HG02973 (cell line): ENCODE data around the gene RCN2.
A peak's percentile ranks its signal among the peaks of the same experiment; 100 is the strongest.

Source experiments
- ATAC-seq: cut with Tn5 transposase; IDR thresholded peaks from one replicate; pipeline ENCODE4 v1.9.1; 2021; ENCODE audit warnings: moderate library complexity; ENCODE audit not compliant: unreplicated experiment

RCN2 gene

DNA sequence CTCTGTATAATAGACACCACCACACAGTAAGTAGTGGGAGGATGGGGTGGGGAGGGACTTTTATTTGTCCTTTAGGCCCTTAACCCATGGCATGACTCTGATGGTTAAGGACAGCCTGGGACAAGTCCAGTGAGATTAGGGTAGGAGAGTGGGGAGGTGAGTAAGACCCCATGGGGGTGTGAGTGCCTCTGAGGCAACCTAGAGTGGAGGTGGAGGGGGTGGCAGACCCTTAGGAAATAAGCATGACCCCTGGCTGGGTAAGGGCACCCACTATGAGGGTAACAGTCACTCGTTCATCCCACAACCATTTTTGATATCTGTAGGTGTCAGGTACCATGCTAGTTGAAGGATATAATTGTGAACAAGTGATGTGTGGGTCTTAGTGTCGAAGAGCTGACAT lies 42.4 kb downstream of the RCN2 start:
- no peak for ATAC-seq

DNA sequence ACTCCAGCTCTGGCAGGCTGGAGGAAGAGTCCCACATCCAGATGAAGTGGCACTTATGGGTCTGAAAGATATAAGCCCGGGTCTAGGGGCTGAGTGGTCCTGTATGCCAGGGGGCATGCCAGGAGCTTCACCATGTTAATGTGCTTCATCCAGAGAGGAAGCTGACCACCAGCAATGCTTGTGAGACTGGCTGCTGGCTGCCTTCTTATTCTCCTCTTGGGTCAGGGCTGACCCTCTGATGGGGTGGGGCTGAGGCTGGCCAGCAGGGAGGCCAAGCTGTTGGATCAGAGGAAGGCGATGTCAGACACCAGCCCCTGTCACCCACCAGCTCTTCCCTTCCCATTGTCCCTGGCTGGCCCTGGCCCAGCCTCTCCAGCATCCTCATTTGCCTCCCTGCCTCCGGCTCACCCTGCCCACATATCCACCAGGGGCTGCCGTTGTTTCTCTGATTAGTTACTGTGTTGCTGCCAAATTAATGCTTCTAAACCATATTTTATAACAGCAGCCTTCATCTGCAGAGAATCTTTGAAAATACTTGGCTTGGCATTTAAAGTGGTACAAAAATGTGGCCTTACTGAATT lies 43.0 kb downstream of the RCN2 start:
- ATAC-seq: no peak

DNA sequence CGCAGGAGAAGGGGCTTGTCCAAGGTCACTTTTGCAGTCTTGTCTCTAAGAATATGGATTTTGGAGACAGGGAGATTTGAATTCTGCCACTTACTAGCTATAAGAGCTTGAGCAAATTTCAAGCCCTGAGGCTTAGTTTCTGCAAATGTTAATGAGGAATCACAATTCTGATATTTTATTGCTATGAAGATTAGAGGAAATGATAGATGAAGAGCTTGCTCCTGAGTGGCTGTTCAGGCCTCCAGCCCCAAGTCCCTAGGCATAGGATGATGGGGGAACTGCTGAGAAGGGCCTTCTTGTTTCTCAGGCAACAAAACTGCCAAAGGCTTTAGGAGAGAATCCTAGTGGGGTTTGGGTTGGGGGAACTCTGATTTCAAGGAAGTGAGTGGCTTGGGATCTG lies 44.6 kb downstream of the RCN2 start:
- no peak for ATAC-seq

DNA sequence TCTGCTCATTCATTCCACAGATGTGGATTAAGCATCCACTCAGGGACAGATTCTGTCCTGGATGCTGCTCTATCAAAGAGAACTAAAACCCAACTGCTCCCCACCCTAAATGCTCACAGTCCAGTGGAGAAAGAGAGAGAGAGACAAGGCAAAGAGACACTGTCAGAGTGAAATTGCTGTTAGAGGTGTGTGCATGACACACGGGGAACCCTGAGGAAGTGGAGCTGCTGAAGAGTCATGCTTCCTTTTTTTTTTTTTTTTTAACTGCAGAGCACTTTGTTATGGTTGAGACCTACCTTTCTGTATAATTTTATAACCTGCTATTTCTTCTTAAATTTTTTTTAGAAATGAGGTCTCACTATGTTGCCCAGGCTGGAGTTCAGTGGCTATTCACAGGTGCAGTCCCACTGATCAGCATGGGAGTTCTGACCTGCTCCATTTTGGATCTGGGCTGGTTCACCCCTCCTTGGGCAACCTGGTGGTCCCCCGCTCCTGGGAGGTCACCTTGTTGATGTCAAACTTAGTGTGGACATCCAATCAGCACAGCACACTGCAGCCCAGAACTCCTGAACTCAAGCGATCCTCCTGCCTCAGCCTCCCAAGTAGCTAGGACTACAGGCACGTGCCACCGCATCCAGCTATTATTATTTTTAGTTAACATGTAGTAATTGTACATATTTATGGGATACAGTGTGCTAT lies 45.2 kb downstream of the RCN2 start:
- ATAC-seq: no peak

DNA sequence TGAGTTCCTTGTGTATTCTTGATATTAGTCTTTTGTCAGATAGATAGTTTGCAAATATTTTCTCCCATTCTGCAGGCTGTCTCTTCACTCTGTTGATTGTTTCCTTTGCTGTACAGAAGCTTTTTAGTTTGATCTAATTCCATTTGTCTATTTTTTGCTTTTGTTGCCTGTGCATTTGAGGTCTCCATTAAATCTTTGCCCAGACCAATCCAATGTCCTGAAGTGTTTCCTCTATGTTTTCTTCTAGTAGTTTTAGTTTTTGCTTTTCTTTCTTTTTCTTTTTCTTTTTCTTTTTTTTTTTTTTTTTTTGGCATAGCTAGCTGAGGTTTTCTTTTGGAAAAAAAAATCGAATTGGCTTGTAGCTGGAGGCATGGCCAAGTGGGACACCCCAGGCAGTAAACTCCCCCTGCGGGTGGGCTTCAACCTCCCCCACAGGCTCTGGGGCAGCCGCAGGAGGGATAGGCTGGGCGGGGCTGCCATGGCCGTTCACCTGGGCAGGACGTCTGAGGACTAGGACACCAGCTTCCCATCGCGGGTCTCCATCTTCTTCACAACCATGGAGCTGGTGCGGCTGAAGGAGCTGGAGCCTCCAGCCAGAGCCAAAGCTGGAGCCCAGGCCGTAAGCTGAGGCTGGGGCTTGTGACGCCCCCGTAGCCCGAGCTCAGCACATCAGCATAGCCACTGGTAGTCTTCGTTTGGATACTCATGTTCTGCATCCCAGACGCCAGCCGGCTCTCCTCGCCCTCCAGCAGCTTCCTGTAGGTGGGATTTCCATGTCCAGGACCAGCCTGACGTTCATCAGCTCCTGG lies 47.2 kb downstream of the RCN2 start:
- ATAC-seq: no peak

DNA sequence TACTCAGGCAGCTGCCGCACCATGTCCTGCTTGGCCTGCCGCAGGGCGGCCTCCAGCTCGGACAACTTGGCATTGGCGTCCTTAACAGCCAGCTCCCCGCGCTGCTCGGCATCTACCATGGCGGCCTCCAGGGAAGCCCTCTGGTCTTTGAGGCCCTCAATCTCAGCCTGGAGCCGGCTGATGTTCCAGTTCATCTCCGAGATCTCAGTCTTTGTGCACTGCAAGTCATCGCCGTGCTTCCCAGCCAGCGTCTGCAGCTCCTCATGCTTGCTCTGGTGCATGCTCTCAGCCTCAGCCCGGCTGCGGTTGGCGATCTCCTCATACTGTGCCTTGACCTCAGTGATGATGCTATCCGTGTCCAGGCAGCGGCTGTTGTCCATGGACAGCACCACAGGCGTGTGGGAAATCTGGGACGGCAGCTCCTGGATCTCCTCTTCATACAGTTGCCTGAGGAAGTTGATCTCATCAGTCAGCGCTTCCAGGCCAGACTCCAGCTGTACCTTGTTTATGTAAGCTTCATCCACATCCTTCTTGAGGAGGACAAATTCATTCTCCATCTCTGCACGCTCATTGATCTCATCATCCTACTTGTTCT lies 47.9 kb downstream of the RCN2 start:
- no peak for ATAC-seq

DNA sequence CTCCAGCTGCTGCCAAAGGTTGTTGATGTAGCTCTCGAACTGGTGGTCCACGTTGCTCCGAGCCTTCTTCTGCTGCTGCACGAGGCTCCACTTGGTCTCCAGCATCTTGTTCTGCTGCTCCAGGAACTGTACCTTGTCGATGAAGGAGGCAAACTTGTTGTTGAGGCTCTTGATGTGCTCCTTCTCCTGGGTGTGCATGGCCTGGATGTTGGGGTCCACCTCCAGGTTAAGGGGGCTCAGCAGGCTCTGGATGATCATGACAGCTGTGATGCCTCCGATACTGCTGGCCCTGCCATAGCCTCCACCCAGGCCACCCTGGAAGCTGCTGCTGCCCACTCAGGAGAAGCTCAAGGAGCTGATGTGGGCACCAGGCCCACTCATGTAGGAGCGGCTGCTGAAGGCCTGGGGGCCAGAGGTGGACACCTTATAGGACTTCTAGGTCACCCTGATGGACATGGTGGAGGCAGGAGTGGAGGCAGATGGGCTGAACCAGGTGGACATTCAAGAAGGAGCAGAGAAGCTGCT lies 48.5 kb downstream of the RCN2 start:
- no peak for ATAC-seq

DNA sequence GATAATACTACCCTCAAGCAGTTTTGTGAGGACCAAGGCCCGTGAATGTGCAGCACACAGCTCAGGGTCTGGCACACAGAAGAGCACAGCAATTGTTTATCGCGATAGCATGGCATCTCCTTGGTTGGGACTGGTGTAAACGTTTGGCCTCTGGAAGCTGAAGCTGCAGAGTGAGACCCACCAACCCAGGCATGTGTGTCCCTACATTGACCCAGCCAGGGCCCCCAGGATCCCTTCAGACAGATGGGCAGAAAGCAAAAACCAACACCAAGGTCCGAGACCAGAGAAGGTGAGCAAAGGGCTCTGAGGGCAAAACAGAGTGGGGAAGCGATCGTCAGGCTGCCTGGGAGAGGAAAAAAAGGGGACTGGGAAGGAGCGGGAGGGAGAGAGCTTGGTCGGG lies 50.8 kb downstream of the RCN2 start:
- ATAC-seq: no peak

DNA sequence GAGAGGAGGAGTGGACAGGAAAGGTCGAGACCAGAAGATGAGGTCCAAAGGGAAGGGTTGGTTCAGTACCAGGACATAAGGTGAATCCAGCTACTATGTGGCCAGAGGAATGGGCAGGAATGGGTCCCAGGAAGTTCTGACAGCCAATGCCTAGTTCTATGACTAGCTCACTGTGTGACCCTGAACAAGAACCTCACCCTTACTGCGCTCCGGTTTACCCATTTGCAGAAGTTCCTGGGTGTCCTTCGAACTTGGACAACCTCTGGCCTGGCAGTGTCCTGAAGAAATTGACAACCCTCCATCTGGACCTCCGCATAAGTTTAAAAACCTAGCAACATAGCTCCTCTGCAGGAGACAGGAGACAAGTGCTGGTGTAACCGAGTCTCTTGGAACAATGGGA lies 51.2 kb downstream of the RCN2 start:
- ATAC-seq: no peak

DNA sequence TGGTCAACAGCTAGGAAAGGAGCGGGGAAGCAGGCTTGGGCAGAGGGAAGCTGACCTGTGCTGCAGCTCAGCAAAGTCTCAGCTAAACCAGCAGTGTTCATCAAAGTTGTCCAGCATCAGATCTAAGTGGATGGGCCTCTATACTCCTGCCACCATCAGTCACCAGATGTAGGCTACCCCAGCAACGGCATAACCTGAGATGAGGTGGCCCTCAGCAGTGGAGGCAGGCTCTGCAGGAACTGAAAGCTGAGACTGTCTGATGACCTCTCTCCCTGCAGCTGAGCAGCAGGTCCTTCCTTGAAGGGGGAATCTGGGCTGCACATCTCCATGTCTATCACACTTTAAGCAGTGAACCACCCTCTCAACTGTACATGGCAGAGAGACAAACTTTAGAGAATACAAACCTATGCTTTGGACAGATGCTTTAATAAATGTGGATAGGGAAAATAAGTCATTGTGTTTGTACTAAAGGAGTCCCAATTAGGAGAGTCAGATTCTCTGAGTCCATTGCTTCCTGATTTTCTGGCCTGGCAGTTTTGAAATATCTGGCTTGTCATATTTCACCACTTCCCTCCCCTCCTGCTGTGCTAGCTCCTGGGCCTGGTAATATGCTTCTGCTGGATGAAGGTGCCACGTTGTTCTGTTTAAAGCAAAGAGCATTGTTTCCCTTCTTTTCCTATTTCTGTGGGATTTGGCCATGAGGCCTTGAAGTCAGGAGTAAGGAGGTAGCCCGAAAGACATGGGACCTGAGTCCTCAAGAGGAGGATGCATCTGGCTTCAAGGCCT lies 52.2 kb downstream of the RCN2 start:
- no peak for ATAC-seq

DNA sequence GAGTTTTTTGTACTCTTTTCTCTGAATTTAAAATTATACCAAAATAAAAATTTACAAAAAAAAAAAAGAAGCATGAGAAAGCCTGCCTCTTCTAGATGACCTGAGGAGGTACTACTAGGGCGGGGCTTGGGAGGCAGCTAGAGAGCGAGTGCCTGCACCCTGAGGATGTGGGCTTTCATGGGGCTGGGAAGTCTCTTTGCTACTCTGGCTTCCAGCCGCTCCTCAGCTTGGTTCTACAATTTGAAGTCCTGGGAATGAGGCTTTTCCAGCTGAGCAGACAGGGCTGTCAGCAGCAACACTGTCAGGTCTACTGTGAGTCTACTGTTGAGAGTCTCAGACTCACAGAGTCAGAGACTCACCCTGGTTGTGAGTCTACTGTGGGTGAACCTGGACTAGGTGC lies 55.2 kb downstream of the RCN2 start:
- ATAC-seq: no peak

DNA sequence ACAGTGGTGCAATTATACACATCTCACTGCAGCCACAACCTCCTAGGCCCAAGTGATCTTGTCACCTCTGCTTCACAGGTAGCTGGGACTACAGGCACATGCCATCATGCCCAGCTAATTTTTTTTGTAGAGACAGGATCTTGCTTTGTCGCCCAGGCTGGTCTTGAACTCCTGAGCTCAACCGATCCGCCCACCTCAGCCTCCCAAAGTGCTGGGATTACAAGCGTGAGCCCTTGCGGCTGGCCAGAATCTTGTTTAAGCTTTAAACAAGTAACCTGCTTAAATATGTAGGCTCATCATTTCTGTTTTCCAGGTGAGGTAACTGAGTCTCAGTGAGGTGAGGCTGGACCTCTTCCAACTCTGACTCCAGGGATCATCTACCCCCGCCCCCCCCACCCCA lies 55.7 kb downstream of the RCN2 start:
- ATAC-seq: no peak

DNA sequence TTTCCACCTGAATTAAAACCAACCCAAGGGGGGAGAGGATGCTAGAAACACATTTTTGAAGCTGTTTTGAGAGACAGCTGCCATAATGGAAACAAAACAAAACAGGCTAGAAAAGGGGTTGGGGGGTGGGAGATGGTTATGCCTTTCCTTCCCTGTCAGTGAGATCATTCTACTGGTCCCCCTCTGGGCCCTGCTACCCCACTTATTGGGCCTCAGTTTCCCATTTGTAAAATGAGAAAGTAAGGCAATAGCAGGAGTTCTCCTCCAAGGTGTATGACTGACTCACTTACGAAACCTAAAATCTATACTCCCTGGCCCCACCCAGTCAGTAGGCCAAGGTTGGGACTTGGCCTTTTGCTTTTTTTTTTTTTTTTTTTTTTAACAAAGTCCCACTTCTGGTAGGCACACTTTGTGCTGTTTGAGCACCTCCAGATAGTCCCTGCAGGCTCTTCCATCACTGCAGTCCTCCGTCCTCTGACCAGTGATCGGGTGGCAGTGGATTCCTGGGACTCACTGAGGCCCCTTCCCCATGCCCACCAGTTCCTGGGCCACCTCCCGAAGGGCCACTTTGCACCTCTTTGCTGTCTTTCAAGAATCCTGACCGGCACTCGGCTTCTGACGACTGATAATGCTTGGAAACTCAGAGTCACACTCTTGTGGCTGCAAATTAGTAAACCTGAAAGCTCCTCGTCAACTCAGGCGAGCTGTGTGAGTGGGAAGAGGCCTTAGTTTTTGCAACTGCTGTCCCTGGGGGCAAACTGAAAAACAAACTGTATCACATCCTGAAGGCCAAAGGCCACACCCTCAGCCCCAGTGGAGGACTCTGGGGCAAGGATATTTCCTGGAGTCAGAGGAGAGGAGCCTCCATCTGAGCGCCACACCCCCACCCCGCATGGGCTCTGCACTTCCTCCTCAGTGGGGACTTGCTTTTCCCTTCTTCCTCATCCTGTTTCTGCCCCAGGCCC lies 56.6 kb downstream of the RCN2 start:
- ATAC-seq: peak; percentile 81

DNA sequence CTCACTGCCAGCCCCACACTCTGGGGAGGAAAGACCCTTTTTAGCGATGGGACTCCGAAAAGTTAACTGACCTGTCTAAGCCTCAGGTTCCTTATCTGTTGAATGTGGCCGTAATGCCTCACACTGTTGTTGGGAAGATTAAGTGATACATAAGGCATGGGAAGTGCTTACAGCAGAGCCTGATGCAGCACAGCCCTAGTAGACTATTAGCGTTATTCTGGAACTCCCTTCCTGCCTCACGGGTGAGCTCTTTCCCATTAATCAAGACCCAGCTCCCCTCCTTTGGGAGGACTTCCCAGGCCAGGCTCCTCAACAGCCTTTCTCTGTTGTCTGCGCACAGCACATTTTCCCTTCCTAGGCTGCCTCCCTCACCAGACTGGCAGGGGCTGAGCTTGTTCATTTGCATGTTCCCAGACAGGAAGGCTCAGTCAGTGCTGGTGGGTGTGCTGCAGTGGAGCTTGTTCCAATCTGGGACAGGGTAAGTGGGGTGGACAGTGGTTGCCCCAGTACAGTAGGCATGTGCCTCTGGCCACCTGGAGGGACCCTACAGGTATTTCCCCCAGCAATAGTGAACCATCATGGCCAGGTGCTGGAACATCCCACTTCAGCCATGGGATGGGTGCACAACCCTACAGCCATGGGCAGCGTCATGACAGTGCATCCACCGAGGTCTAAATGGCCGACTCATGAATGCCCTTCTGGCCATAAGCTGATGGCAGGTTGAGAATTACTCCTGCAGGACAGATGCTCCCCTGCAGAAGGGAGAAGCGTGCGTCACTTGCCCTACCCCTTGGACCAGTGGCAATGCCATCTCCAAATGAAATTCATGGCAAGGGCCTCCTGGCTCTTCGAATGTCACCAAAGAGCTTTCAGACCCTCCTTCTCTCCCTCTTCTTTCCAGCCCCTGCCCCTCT lies 57.6 kb downstream of the RCN2 start:
- ATAC-seq: peak; percentile 3

DNA sequence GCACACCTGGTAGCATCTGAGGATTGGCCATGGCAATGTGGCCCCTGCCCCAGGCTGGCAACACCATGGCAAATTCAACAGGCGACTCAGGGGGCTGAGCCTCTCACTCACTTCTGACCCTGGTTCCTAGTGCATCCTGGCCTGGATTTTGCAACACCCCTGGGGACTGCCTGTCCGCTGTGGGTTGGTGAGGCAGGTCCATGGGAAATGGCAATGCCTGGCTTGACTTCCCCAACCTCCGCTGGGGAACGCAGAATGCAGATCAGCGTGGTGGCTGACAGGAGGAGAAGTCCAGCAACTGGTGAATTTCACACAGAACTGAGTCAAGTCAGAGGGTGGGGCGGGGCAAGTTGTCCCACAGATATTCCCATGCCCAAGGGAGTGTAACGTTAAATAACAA lies 59.5 kb downstream of the RCN2 start:
- no peak for ATAC-seq

DNA sequence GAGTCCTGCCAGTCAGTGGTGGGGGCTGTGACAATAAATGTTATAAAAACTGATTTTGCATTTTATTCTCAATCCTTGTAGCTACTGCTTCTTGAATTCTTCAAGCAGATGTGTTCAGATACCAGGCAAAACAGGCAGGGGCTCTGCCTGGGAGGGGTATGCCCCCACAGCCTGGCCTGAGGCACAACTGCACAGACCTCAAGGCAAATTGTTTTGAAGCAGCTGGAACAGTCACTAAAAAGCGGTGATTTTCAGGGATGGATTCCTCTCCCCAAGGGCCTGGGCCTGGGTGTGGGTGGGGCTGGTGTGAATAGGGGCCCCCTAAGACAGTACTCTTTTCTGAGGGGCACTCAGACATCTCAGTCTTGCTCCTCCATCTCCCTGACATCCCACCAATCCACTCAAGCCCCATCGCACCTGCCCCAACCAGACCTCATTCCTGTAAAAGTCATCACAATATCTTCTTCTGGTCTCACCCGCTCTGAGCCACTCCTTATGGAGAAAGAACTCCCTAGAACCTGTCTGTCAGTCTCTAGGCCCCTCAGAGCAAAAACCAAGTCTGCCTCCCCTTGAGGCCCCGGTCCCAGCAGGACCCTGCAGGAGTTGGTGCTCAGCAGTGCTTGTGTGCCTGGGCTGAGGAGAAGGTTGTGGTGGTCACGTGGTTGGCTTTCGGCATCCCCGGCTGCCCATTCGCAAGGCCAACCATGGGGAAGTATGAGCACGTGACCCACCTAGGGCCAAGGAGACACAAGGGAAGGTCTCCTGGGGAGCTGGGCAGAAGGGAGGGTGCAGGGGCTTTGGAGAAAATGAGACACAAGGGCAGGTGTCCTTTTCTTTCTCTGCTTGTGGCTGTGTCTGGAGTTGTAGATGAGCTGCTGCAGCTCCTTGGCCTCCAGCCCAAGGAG lies 60.4 kb downstream of the RCN2 start:
- no peak for ATAC-seq

DNA sequence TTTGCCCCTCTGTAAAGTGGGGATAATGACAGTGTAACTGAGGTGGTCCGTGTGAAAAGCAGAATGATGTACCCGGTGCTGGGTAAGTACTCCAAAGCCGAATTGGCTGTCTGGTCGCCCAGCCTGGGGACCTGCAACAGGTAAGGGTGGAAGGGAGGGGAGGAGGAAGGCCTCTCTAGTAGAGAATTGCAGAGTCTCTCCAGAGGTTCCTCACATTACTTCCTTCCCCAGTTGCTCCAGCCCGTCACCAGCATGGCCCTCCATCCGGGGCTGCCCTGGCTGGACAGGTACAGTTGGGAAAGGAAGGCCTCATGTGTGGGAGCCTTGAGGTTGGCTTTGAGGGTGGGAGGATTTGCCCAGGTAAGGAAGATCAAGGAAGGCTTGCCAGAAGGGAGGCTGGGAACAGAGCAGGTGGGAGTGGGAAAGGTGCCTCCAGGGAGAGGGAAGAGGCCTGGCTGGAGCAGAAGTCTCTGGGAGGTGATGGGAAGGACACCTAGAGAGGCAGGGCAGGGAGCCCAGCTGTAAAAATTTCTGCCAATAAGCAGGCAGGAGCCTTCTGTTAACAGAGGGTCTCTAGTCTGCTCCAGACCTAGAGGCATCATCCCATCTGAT lies 61.7 kb downstream of the RCN2 start:
- no peak for ATAC-seq
